ENCODE measurements around the gene EEF1E1. TPM values are rescaled to one million over a fixed set of nuclear protein-coding genes. Genes with fewer than 3 reads are reported as not detected.

The EEF1E1 gene
- total RNA-seq, 4 donors from 2014 or later: 14.9 to 27.0 TPM; not detected in 2

DNA sequence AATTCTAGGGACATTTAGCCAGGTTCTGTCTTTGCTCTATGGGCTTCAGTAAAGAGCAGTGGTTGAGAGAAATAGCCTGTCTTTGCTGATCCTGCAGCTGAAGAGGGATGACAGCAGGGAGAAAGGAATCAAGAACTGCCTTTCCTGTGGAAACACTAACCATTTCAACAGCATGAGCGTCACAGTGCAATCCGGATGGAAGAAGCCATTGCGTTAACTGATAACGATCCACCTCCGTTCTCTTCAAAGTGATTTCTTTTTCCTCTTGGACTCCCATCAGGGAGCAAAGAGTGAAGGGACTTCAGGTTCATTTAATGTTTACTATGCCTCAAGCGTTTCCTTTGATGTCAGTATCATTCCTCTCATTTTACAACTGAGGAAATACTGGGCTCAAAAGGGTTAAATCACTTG lies 35.2 kb upstream of the EEF1E1 start:
- Histone ChIP-seq H3K27ac (no peak overlapping the region), H3K4me3 (no peak overlapping the region), H3K27me3 (peaks cover under 1% of the 10 kb centered on the region), H3K36me3 (no peaks in the 10 kb centered on the region), H3K4me1 (no peaks in the 10 kb centered on the region), H3K9me3 (no peaks in the 10 kb centered on the region)
- intact Hi-C loops (cut with DNase I; ENCODE audit: low total_unique reads): no loop called here
- in situ Hi-C loops (cut with MboI; ENCODE audit: low pct_ligation_motif_present in 1 of 4, low pct_unique_long_range_greater_than_20kb in 1 of 4, low sequenced_read_pairs in 3 of 4): loop anchor here in 1 of 4 donors (10.0 kb wide), 1 partner anchor 87 kb away; no protein-coding TSS in a partner anchor
- WGBS, 2 donors (ENCODE audit: low coverage in 1 of 2): 38 to 44% methylated on average over 6 of the region's 6 CpGs
- no peak for DNase-seq
- TF ChIP-seq POLR2A (IDR thresholded peaks at IDR 0.05): no peak
- no peak for TF ChIP-seq POLR2AphosphoS5 (IDR thresholded peaks at IDR 0.05)
- no peak for TF ChIP-seq EP300 (IDR thresholded peaks at IDR 0.05; ENCODE audit: low read depth)
- TF ChIP-seq, protein P1, sequence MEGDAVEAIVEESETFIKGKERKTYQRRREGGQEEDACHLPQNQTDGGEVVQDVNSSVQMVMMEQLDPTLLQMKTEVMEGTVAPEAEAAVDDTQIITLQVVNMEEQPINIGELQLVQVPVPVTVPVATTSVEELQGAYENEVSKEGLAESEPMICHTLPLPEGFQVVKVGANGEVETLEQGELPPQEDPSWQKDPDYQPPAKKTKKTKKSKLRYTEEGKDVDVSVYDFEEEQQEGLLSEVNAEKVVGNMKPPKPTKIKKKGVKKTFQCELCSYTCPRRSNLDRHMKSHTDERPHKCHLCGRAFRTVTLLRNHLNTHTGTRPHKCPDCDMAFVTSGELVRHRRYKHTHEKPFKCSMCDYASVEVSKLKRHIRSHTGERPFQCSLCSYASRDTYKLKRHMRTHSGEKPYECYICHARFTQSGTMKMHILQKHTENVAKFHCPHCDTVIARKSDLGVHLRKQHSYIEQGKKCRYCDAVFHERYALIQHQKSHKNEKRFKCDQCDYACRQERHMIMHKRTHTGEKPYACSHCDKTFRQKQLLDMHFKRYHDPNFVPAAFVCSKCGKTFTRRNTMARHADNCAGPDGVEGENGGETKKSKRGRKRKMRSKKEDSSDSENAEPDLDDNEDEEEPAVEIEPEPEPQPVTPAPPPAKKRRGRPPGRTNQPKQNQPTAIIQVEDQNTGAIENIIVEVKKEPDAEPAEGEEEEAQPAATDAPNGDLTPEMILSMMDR (IDR thresholded peaks at IDR 0.05): no peak

DNA sequence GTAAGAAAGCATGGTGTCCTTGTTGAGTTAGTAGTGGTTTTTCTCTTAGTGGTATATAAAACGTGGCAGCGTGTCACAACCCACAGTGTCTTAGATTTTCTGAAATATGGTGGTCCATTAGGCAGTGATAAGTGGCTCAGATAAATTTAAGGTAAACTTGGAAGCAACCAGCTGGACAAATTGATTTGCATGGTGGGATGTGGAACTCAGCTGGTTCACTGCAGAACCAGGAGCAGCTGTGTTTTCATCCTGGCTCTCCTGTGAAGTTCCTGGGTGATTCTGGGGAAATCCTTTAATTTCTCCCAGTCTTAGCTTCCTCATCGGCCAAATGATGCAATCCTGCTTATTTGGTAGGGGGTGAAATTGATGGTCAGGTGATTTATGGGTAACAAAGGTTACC lies 32.9 kb upstream of the EEF1E1 start:
- H3K36me3 ChIP-seq: no peaks in the 10 kb centered on the region
- H3K4me3 ChIP-seq: no peak overlapping the region
- in situ Hi-C loops (cut with MboI; ENCODE audit: low pct_ligation_motif_present in 1 of 4, low pct_unique_long_range_greater_than_20kb in 1 of 4, low sequenced_read_pairs in 3 of 4): loop anchor here in 1 of 4 donors (10.0 kb wide), 1 partner anchor 90 kb away; no protein-coding TSS in a partner anchor
- H3K27me3 ChIP-seq: peaks cover 13% of the 10 kb centered on the region
- intact Hi-C loops (cut with DNase I; ENCODE audit: low total_unique reads): no loop called here
- no peak overlapping the region for H3K27ac ChIP-seq
- TF ChIP-seq POLR2A (IDR thresholded peaks at IDR 0.05) (no peak), EP300 (IDR thresholded peaks at IDR 0.05; ENCODE audit: low read depth) (no peak), POLR2AphosphoS5 (IDR thresholded peaks at IDR 0.05) (no peak)
- TF ChIP-seq, protein P1 (IDR thresholded peaks at IDR 0.05): no peak
- WGBS, 2 donors (ENCODE audit: low coverage in 1 of 2): 58 to 77% methylated on average over 3 of the region's 3 CpGs
- no peaks in the 10 kb centered on the region for H3K9me3 ChIP-seq
- no peaks in the 10 kb centered on the region for H3K4me1 ChIP-seq
- no peak for DNase-seq

GRCh38 chr6:8132130-8132529 lies 29.8 kb upstream of the EEF1E1 start:
- TF ChIP-seq POLR2A (IDR thresholded peaks at IDR 0.05): no peak
- TF ChIP-seq EP300 (IDR thresholded peaks at IDR 0.05; ENCODE audit: low read depth): no peak
- TF ChIP-seq, protein P1 (IDR thresholded peaks at IDR 0.05): no peak
- TF ChIP-seq POLR2AphosphoS5 (IDR thresholded peaks at IDR 0.05): no peak
- H3K4me1 ChIP-seq: no peaks in the 10 kb centered on the region
- no peaks in the 10 kb centered on the region for H3K9me3 ChIP-seq
- H3K27ac ChIP-seq: no peak overlapping the region
- intact Hi-C loops (cut with DNase I; ENCODE audit: low total_unique reads) (no loop called here), in situ Hi-C loops (cut with MboI; ENCODE audit: low pct_ligation_motif_present in 1 of 4, low pct_unique_long_range_greater_than_20kb in 1 of 4, low sequenced_read_pairs in 3 of 4) (loop anchor here in 2 of 4 donors (5.0 to 10.0 kb wide), 2 partner anchors 90 to 93 kb away; no protein-coding TSS in a partner anchor)
- no peak overlapping the region for H3K4me3 ChIP-seq
- H3K36me3 ChIP-seq: no peaks in the 10 kb centered on the region
- DNase-seq: no peak
- H3K27me3 ChIP-seq: peaks cover 16% of the 10 kb centered on the region
- 50 to 70% methylated on average over 4 to 6 of the region's 6 CpGs for WGBS, 2 donors (ENCODE audit: low coverage in 1 of 2)

DNA sequence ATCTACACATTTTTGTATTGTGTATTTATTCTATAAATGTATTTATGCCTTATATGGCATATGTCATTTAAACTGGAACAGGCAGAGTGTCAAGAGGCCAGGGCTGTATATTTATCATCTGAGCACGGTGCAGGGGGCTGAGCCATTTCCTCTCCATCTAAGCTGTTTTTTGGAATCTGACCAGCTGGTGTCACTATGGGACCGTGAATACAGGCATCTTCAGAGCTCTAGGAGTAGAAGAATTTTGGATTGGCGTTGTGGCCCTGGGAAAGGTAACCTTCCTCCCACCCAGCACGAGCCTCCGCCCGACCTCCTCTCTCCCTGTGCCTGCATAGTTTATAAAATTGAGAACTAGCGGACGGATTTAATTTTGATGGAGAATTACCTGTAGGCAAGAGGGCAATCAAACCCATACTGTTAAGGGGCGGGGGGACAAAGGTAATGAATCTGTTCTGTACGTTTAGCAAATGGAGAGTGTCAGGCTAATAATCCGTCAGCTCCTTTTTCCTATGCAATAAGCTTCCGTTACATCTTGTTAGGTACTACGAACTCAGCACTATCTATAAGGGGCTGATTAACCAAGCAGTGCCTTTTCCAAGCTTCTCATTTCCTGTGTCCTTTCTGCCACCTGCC lies 29.0 kb upstream of the EEF1E1 start:
- 29 to 49% methylated on average over 5 to 13 of the region's 13 CpGs for WGBS, 2 donors (ENCODE audit: low coverage in 1 of 2)
- in situ Hi-C loops (cut with MboI; ENCODE audit: low pct_ligation_motif_present in 1 of 4, low pct_unique_long_range_greater_than_20kb in 1 of 4, low sequenced_read_pairs in 3 of 4) (loop anchor here in 2 of 4 donors (5.0 to 10.0 kb wide), 2 partner anchors 91 to 93 kb away; no protein-coding TSS in a partner anchor), intact Hi-C loops (cut with DNase I; ENCODE audit: low total_unique reads) (no loop called here)

More for the DNA sequence above, 29.0 kb upstream of the EEF1E1 start:
- no peaks in the 10 kb centered on the region for H3K9me3 ChIP-seq
- TF ChIP-seq, protein P1 (IDR thresholded peaks at IDR 0.05): peak; percentile 31 to 55 (median 40)
- no peak for TF ChIP-seq EP300 (IDR thresholded peaks at IDR 0.05; ENCODE audit: low read depth)
- peaks cover 16% of the 10 kb centered on the region for H3K27me3 ChIP-seq
- peak; percentile 39 for DNase-seq
- H3K4me1 ChIP-seq: no peaks in the 10 kb centered on the region
- no peak overlapping the region for H3K27ac ChIP-seq
- H3K36me3 ChIP-seq: no peaks in the 10 kb centered on the region
- H3K4me3 ChIP-seq: no peak overlapping the region

Measured in transverse colon (tissue), 4 donors.